Stimulated activated memory B cell treated with anti-CD40 and anti-IgM and Interleukin-4, amounts not matched to agents 10 μg/mL and 1 μg/mL and 100 μg/mL, for 72 hours (primary cell): ENCODE data around the gene ZNF527.
"Not testable (repeated sequence)": the region's sequence is repeated elsewhere in the genome, so short reads cannot be mapped to it uniquely, and the experiment has no call there.

Source experiments
- ATAC-seq: fragments of 150-1000 bp; cut with Tn5 transposase; 2 replicates; pipeline ENCODE4 v1.10.0; 2021
- H3K27ac Mint-ChIP-seq: one replicate; pipeline ENCODE4 v1.8.0; 2022; ENCODE audit warnings: mild to moderate bottlenecking, mixed read lengths
- H3K27me3 Mint-ChIP-seq: one replicate; pipeline ENCODE4 v1.8.0; 2022; ENCODE audit warnings: mixed read lengths
- H3K36me3 Mint-ChIP-seq: one replicate; pipeline ENCODE4 v1.8.0; 2022; ENCODE audit warnings: mixed read lengths
- H3K4me1 Mint-ChIP-seq: one replicate; pipeline ENCODE4 v1.8.0; 2022; ENCODE audit warnings: mixed read lengths
- H3K4me3 Mint-ChIP-seq: one replicate; pipeline ENCODE4 v1.8.0; 2022; ENCODE audit warnings: mild to moderate bottlenecking, moderate library complexity, mixed read lengths
- H3K9me3 Mint-ChIP-seq: one replicate; pipeline ENCODE4 v1.8.0; 2022; ENCODE audit warnings: mixed read lengths

Gene ZNF527

DNA sequence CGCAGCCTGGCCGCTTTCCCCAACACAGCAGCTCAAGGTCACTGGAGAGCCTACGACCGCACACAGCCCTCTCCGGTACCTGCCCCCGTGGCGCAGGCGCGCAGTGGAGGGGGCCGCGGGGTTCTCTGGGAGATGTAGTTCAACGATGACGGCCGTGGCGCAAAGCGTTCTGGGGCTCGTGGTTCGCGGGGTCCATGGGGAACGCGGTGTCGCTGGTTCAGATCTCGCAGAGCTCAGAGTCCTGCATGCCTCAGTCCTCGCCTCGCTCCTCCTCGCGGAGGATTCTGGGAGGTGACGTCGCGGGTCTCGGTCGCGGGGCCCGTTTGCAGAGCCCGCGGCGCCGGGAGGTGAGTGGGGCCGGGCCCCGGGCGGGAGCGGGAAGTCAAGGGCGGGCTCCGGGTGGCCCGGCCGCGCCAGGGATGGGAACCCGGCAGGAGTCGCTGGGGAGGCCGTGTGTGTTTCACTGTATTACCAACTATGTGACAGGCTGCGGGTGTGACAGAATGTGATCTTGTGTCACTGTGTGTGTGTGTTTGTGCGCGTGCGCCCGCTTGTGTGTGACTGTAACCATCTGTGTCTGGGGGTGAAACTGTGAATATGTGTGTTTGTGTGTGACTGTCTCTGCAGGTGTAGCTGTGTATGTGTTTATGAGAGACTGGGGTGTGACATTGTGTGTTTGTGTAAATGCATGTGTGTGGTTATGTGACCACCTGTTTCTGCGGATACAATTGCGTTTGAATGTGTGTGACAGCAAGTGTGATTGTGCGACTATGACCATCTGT is at the start of gene ZNF527:
Gene ZNF527 (plus strand): TSS at position 220 of the 782 bp plus-strand sequence. CDS start 3,100 bp downstream, outside the sequence.
- H3K27me3 Mint-ChIP-seq = no peaks in the 10 kb centered on the region

DNA sequence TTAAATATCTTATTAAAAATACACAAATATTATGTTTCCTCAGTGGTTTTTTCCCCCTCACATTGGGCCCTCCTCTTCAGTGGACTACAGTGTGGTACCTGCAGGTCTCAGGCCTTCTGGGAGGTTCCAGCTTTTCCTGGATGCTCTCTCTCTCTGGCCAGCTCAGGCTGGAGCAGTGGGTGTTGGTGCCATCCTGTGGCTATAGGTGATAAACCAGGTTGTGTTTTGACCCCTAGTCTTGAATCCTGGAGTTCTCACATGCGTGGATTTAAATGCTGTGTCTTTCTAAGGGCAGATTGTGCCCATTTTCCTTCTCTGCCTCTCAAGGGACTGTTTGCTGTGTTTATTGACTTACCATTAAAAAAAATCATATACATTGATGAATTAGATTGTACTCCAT is 41.2 kb upstream of the ZNF527 start:
- Mint-ChIP-seq H3K27ac (no peak overlapping the region), H3K27me3 (no peaks in the 10 kb centered on the region), H3K4me3 (no peak overlapping the region), H3K9me3 (no peaks in the 10 kb centered on the region), H3K36me3 (peaks cover 78% of the 10 kb centered on the region), H3K4me1 (peaks cover 16% of the 10 kb centered on the region)
- ATAC-seq = no peak

More for the DNA sequence above, at the start of gene ZNF527:
- Mint-ChIP-seq H3K4me1 (peaks cover 10% of the 10 kb centered on the region), H3K27ac (peak within 1 kb of the TSS; percentile 90), H3K4me3 (peak within 1 kb of the TSS; percentile 98), H3K9me3 (peaks cover 6% of the 10 kb centered on the region), H3K36me3 (peaks cover 6% of the 10 kb centered on the region)
- ATAC-seq = peak; percentile 100

GRCh38 chr19:37332839-37333238 is 38.1 kb upstream of the ZNF527 start:
- H3K9me3 Mint-ChIP-seq = no peaks in the 10 kb centered on the region
- H3K27ac Mint-ChIP-seq = peak overlapping the region; percentile 89
- no peak for ATAC-seq
- H3K27me3 Mint-ChIP-seq = no peaks in the 10 kb centered on the region
- peaks cover 62% of the 10 kb centered on the region for H3K36me3 Mint-ChIP-seq
- H3K4me1 Mint-ChIP-seq = peaks cover 32% of the 10 kb centered on the region
- no peak overlapping the region for H3K4me3 Mint-ChIP-seq

- no peaks in the 10 kb centered on the region for H3K27me3 Mint-ChIP-seq
- H3K27ac Mint-ChIP-seq = peak overlapping the region; percentile 89
Observed at GRCh38 chr19:37333457-37333856, 37.4 kb upstream of the ZNF527 start.

GRCh38 chr19:37334179-37335071 is 36.5 kb upstream of the ZNF527 start:
- Mint-ChIP-seq H3K4me1 (peaks cover 39% of the 10 kb centered on the region), H3K36me3 (peaks cover 51% of the 10 kb centered on the region), H3K9me3 (no peaks in the 10 kb centered on the region), H3K27me3 (no peaks in the 10 kb centered on the region), H3K27ac (peak overlapping the region; percentile 89), H3K4me3 (peak overlapping the region; percentile 97)
- ATAC-seq = peak; percentile 99

More at GRCh38 chr19:37333457-37333856, 37.4 kb upstream of the ZNF527 start:
- H3K4me3 Mint-ChIP-seq = no peak overlapping the region
- no peak for ATAC-seq
- H3K9me3 Mint-ChIP-seq = no peaks in the 10 kb centered on the region
- peaks cover 36% of the 10 kb centered on the region for H3K4me1 Mint-ChIP-seq
- H3K36me3 Mint-ChIP-seq = peaks cover 59% of the 10 kb centered on the region

GRCh38 chr19:37342753-37343152 is 28.1 kb upstream of the ZNF527 start:
- Mint-ChIP-seq H3K9me3 (peaks cover 3% of the 10 kb centered on the region), H3K36me3 (peaks cover 59% of the 10 kb centered on the region), H3K4me3 (no peak overlapping the region), H3K27me3 (no peaks in the 10 kb centered on the region), H3K27ac (no peak overlapping the region), H3K4me1 (peaks cover 7% of the 10 kb centered on the region)
- no peak for ATAC-seq

DNA sequence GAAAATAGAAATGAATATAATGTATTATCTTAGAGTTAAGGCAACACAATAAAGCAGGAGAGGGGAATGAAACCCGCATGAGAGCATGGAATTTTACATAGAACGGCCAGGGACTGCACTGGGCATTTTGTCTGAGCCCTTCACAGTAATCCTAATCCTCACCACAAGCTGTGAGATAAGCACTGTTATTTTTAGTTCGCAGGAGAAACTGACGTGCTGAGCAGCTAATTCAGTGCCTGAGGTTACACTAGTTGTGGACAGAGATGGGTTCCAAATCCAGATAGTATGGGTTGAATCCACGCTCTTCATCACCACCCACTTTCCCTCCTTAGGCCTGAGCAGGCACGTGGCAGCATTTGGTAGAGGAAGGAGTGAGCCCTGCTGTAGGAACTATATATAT is 24.8 kb upstream of the ZNF527 start:
- ATAC-seq = no peak
- Mint-ChIP-seq H3K27ac (no peak overlapping the region), H3K27me3 (no peaks in the 10 kb centered on the region), H3K36me3 (peaks cover 73% of the 10 kb centered on the region), H3K4me3 (no peak overlapping the region), H3K4me1 (no peaks in the 10 kb centered on the region), H3K9me3 (peaks cover 4% of the 10 kb centered on the region)

DNA sequence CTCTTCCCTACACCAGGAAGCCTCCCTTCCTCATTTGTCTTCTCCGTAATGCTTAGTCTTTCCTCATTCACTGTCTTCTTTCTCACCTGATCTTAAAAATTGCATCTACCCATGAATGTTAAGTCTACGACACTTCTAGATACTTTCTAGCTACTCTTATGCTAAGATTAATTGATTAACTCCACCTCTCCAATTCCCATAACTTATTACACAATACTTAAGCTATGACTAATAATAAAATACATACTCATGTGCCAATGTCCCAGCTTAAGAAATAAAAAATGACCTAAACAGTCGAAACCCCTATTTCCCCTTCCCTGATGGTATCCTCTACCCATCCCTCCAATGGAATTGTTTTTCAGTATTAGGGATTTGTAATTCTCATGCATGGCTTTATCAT is 22.8 kb upstream of the ZNF527 start:
- H3K36me3 Mint-ChIP-seq = peaks cover 80% of the 10 kb centered on the region
- ATAC-seq = no peak

GRCh38 chr19:37353968-37354367 is 16.9 kb upstream of the ZNF527 start:
- peaks cover 96% of the 10 kb centered on the region for H3K36me3 Mint-ChIP-seq
- no peak for ATAC-seq
- no peak overlapping the region for H3K27ac Mint-ChIP-seq

More for the DNA sequence above, 22.8 kb upstream of the ZNF527 start:
- Mint-ChIP-seq H3K27ac (no peak overlapping the region), H3K4me1 (no peaks in the 10 kb centered on the region), H3K27me3 (no peaks in the 10 kb centered on the region), H3K4me3 (no peak overlapping the region), H3K9me3 (peaks cover 4% of the 10 kb centered on the region)

GRCh38 chr19:37355901-37356300 is 15.0 kb upstream of the ZNF527 start:
- Mint-ChIP-seq H3K9me3 (peaks cover 28% of the 10 kb centered on the region), H3K27ac (no peak overlapping the region), H3K36me3 (peaks cover 99% of the 10 kb centered on the region), H3K27me3 (no peaks in the 10 kb centered on the region), H3K4me3 (no peak overlapping the region), H3K4me1 (peaks cover 11% of the 10 kb centered on the region)
- no peak for ATAC-seq

More at GRCh38 chr19:37353968-37354367, 16.9 kb upstream of the ZNF527 start:
- H3K9me3 Mint-ChIP-seq = peaks cover 24% of the 10 kb centered on the region
- H3K27me3 Mint-ChIP-seq = no peaks in the 10 kb centered on the region
- peaks cover 11% of the 10 kb centered on the region for H3K4me1 Mint-ChIP-seq
- no peak overlapping the region for H3K4me3 Mint-ChIP-seq

- Mint-ChIP-seq H3K27me3 (no peaks in the 10 kb centered on the region), H3K4me1 (no peaks in the 10 kb centered on the region), H3K4me3 (no peak overlapping the region), H3K27ac (no peak overlapping the region), H3K36me3 (peaks cover 78% of the 10 kb centered on the region), H3K9me3 (peaks cover 36% of the 10 kb centered on the region)
- no peak for ATAC-seq
Observed at GRCh38 chr19:37361994-37362393, 8.9 kb upstream of the ZNF527 start.

DNA sequence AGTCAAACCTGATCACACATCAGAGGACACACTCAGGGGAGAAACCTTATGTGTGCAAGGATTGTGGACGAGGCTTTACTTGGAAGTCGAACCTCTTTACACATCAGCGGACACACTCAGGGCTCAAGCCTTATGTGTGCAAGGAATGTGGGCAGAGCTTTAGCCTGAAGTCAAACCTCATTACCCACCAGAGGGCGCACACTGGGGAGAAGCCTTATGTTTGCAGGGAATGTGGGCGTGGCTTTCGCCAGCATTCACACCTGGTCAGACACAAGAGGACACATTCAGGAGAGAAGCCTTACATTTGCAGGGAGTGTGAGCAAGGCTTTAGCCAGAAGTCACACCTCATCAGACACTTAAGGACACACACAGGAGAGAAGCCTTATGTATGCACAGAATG is 8.2 kb upstream of the ZNF527 start:
- no peak overlapping the region for H3K27ac Mint-ChIP-seq
- no peaks in the 10 kb centered on the region for H3K27me3 Mint-ChIP-seq
- H3K4me1 Mint-ChIP-seq = no peaks in the 10 kb centered on the region
- ATAC-seq = no peak
- H3K4me3 Mint-ChIP-seq = no peak overlapping the region
- peaks cover 71% of the 10 kb centered on the region for H3K36me3 Mint-ChIP-seq
- H3K9me3 Mint-ChIP-seq = peaks cover 31% of the 10 kb centered on the region

DNA sequence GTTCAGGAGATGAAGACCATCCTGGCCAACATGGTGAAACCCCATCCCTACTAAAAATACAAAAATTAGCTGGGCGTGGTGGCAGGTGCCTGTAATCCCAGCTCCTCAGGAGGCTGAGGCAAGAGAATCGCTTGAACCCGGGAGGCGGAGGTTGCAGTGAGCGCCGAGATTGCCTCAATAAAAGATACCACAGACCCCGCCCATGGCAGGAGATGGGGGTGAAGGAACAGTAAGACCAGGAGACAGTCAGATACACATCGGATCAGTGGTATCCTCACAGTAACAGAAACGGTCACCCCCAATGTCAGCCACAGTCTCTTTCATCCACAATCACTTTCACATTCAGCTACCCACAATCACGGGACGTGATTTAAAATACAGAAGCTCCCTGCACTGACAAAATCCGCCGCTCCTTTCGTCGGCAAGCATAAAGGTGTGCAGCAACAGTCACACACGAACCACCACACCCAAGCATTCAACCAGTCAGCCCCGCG is 466 bp upstream of the ZNF527 start:
- H3K36me3 Mint-ChIP-seq, H3K27me3 Mint-ChIP-seq, H3K9me3 Mint-ChIP-seq: not testable (repeated sequence)
- Mint-ChIP-seq H3K4me3 (peak overlapping the region; percentile 98), H3K4me1 (peaks cover 10% of the 10 kb centered on the region), H3K27ac (peak overlapping the region; percentile 90)
- ATAC-seq = peak; percentile 51

GRCh38 chr19:37389234-37389633 is 18.3 kb downstream of the ZNF527 start:
- Mint-ChIP-seq H3K27ac (no peak overlapping the region), H3K4me1 (no peaks in the 10 kb centered on the region), H3K9me3 (peaks cover 38% of the 10 kb centered on the region), H3K36me3 (peaks cover 62% of the 10 kb centered on the region), H3K4me3 (no peak overlapping the region), H3K27me3 (no peaks in the 10 kb centered on the region)
- no peak for ATAC-seq

DNA sequence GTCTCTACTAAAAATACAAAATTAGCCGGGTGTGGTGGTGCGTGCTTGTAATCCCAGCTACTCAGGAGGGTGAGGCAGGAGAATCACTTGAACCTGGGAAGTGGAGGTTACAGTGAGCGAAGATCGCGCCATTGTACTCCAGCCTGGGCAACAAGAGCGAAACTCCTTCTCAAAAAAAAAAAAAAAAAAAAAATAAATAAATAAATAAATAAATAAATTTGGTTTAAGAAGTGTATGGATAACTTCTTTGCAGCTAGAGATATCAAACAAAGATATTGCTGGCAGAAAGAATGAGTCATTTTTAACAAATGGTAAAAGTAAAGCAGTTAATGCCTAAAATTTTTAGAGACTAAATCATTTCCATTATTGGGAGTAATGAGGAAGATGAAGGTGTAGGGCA is 20.5 kb downstream of the ZNF527 start:
- H3K27me3 Mint-ChIP-seq, ATAC-seq, H3K27ac Mint-ChIP-seq, H3K4me3 Mint-ChIP-seq, H3K4me1 Mint-ChIP-seq: not testable (repeated sequence)
- Mint-ChIP-seq H3K36me3 (peaks cover 41% of the 10 kb centered on the region), H3K9me3 (peaks cover 27% of the 10 kb centered on the region)
